ENCODE measurements around the gene CROCC. TPM values are rescaled to one million over a fixed set of nuclear protein-coding genes. Genes with fewer than 3 reads are reported as not detected.

The CROCC gene
- total RNA-seq, 1 experiment from 2014 or later = 2.8 TPM

- DNase-seq (ENCODE audit: low spot score) = no peak
Observed at GRCh38 chr1:16967962-16968361, 46.2 kb downstream of the CROCC start.

GRCh38 chr1:16968372-16968771, 46.6 kb downstream of the CROCC start:
- DNase-seq (ENCODE audit: low spot score) = no peak

GRCh38 chr1:16969057-16969611, 47.4 kb downstream of the CROCC start:
- no peak for DNase-seq (ENCODE audit: low spot score)

- DNase-seq (ENCODE audit: low spot score) = no peak
Observed at GRCh38 chr1:16969651-16970050, 47.9 kb downstream of the CROCC start.

- DNase-seq (ENCODE audit: low spot score) = no peak
Observed at GRCh38 chr1:16970132-16970910, 48.6 kb downstream of the CROCC start.

GRCh38 chr1:16971341-16972188, 49.8 kb downstream of the CROCC start:
- no peak for DNase-seq (ENCODE audit: low spot score)

GRCh38 chr1:16972189-16972895, 50.6 kb downstream of the CROCC start:
- DNase-seq (ENCODE audit: low spot score) = no peak

GRCh38 chr1:16973215-16973614, 51.5 kb downstream of the CROCC start:
- DNase-seq (ENCODE audit: low spot score) = no peak

GRCh38 chr1:16975211-16975610, 53.5 kb downstream of the CROCC start:
- no peak for DNase-seq (ENCODE audit: low spot score)

- no peak for DNase-seq (ENCODE audit: low spot score)
Observed at GRCh38 chr1:16975838-16976237, 54.1 kb downstream of the CROCC start.

GRCh38 chr1:16976966-16977365, 55.2 kb downstream of the CROCC start:
- DNase-seq (ENCODE audit: low spot score) = no peak

GRCh38 chr1:16977377-16977776, 55.6 kb downstream of the CROCC start:
- no peak for DNase-seq (ENCODE audit: low spot score)

- DNase-seq (ENCODE audit: low spot score) = no peak
Observed at GRCh38 chr1:16978139-16978538, 56.4 kb downstream of the CROCC start.

- peak; percentile 62 for DNase-seq (ENCODE audit: low spot score)
Observed at GRCh38 chr1:16978567-16979474, 57.1 kb downstream of the CROCC start.

GRCh38 chr1:16979475-16980327, 58.0 kb downstream of the CROCC start:
- DNase-seq (ENCODE audit: low spot score) = no peak

- no peak for DNase-seq (ENCODE audit: low spot score)
Observed at GRCh38 chr1:16980473-16981268, 58.9 kb downstream of the CROCC start, which contains the start of gene MFAP2. MFAP2 (minus strand) TSS chr1:16980620; CDS start chr1:16978273, 2,347 bp downstream.

- no peak for DNase-seq (ENCODE audit: low spot score)
Observed at GRCh38 chr1:16981269-16981849, 59.6 kb downstream of the CROCC start.

- DNase-seq (ENCODE audit: low spot score) = no peak
Observed at GRCh38 chr1:16982902-16983301, 61.2 kb downstream of the CROCC start.

- DNase-seq (ENCODE audit: low spot score) = no peak
Observed at GRCh38 chr1:16983649-16984048, 61.9 kb downstream of the CROCC start.

All from H4 (cell line).